ENCODE data around the gene PCDH1.
"Not testable (repeated sequence)": the region's sequence is repeated elsewhere in the genome, so short reads cannot be mapped to it uniquely, and the experiment has no call there.

The PCDH1 gene

GRCh38 chr5:141902015-141902814, 24.0 kb upstream of the PCDH1 start:
- H3K27me3 ChIP-seq (ENCODE audit: control insufficient read depth, insufficient read depth, low read length), result no peaks in the 10 kb centered on the region

GRCh38 chr5:141898448-141899049, 20.3 kb upstream of the PCDH1 start:
- no peak for DNase-seq (ENCODE audit: low read depth, low spot score)
- no peaks in the 10 kb centered on the region for H3K27me3 ChIP-seq (ENCODE audit: control insufficient read depth, insufficient read depth, low read length)
- H3K36me3 ChIP-seq (ENCODE audit: control insufficient read depth, insufficient read depth, low read length), result no peaks in the 10 kb centered on the region
- no peak overlapping the region for H3K4me3 ChIP-seq (ENCODE audit: low read length)
- no peaks in the 10 kb centered on the region for H3K9me3 ChIP-seq (ENCODE audit: control insufficient read depth, insufficient read depth, low read length)
- no CpG with 5 or more reads among the region's 2 CpGs for WGBS (ENCODE audit: insufficient coverage, insufficient read length)
- H3K4me1 ChIP-seq (ENCODE audit: control insufficient read depth, insufficient read depth, low read length), result no peaks in the 10 kb centered on the region
- no peak overlapping the region for H3K27ac ChIP-seq (ENCODE audit: low read length)

More at GRCh38 chr5:141902015-141902814, 24.0 kb upstream of the PCDH1 start:
- Histone ChIP-seq H3K9me3 (ENCODE audit: control insufficient read depth, insufficient read depth, low read length) (no peaks in the 10 kb centered on the region), H3K27ac (ENCODE audit: low read length) (no peak overlapping the region), H3K4me1 (ENCODE audit: control insufficient read depth, insufficient read depth, low read length) (no peaks in the 10 kb centered on the region), H3K36me3 (ENCODE audit: control insufficient read depth, insufficient read depth, low read length) (no peaks in the 10 kb centered on the region), H3K4me3 (ENCODE audit: low read length) (no peak overlapping the region)
- no CpG with 5 or more reads among the region's 5 CpGs for WGBS (ENCODE audit: insufficient coverage, insufficient read length)
- DNase-seq (ENCODE audit: low read depth, low spot score), result no peak

- no peak overlapping the region for H3K4me3 ChIP-seq (ENCODE audit: low read length)
- H3K27ac ChIP-seq (ENCODE audit: low read length), result no peak overlapping the region
- no peaks in the 10 kb centered on the region for H3K36me3 ChIP-seq (ENCODE audit: control insufficient read depth, insufficient read depth, low read length)
- no CpG with 5 or more reads among the region's 4 CpGs for WGBS (ENCODE audit: insufficient coverage, insufficient read length)
- DNase-seq (ENCODE audit: low read depth, low spot score), result no peak
- no peaks in the 10 kb centered on the region for H3K27me3 ChIP-seq (ENCODE audit: control insufficient read depth, insufficient read depth, low read length)
- no peaks in the 10 kb centered on the region for H3K4me1 ChIP-seq (ENCODE audit: control insufficient read depth, insufficient read depth, low read length)
- no peaks in the 10 kb centered on the region for H3K9me3 ChIP-seq (ENCODE audit: control insufficient read depth, insufficient read depth, low read length)
Observed at GRCh38 chr5:141897425-141897824, 19.2 kb upstream of the PCDH1 start.

GRCh38 chr5:141890429-141890828, 12.2 kb upstream of the PCDH1 start:
- H3K27me3 ChIP-seq (ENCODE audit: control insufficient read depth, insufficient read depth, low read length); DNase-seq (ENCODE audit: low read depth, low spot score); H3K4me3 ChIP-seq (ENCODE audit: low read length); H3K27ac ChIP-seq (ENCODE audit: low read length); H3K4me1 ChIP-seq (ENCODE audit: control insufficient read depth, insufficient read depth, low read length); H3K36me3 ChIP-seq (ENCODE audit: control insufficient read depth, insufficient read depth, low read length); H3K9me3 ChIP-seq (ENCODE audit: control insufficient read depth, insufficient read depth, low read length): not testable (repeated sequence)
- WGBS (ENCODE audit: insufficient coverage, insufficient read length), result no CpG with 5 or more reads among the region's 2 CpGs

- no CpG with 5 or more reads among the region's 3 CpGs for WGBS (ENCODE audit: insufficient coverage, insufficient read length)
- Histone ChIP-seq H3K9me3 (ENCODE audit: control insufficient read depth, insufficient read depth, low read length) (no peaks in the 10 kb centered on the region), H3K4me1 (ENCODE audit: control insufficient read depth, insufficient read depth, low read length) (no peaks in the 10 kb centered on the region), H3K36me3 (ENCODE audit: control insufficient read depth, insufficient read depth, low read length) (no peaks in the 10 kb centered on the region), H3K27ac (ENCODE audit: low read length) (no peak overlapping the region), H3K27me3 (ENCODE audit: control insufficient read depth, insufficient read depth, low read length) (no peaks in the 10 kb centered on the region), H3K4me3 (ENCODE audit: low read length) (no peak overlapping the region)
- DNase-seq (ENCODE audit: low read depth, low spot score), result no peak
Observed at GRCh38 chr5:141889282-141889871, 11.2 kb upstream of the PCDH1 start.

- DNase-seq (ENCODE audit: low read depth, low spot score), result no peak
- no CpG with 5 or more reads among the region's 8 CpGs for whole genome bisulfite sequencing (ENCODE audit: insufficient coverage, insufficient read length)
- Histone ChIP-seq H3K27me3 (ENCODE audit: control insufficient read depth, insufficient read depth, low read length) (no peaks in the 10 kb centered on the region), H3K4me3 (ENCODE audit: low read length) (no peak overlapping the region), H3K36me3 (ENCODE audit: control insufficient read depth, insufficient read depth, low read length) (no peaks in the 10 kb centered on the region), H3K4me1 (ENCODE audit: control insufficient read depth, insufficient read depth, low read length) (peaks cover 15% of the 10 kb centered on the region), H3K9me3 (ENCODE audit: control insufficient read depth, insufficient read depth, low read length) (no peaks in the 10 kb centered on the region), H3K27ac (ENCODE audit: low read length) (no peak overlapping the region)
Observed at GRCh38 chr5:141883892-141884318, 5.7 kb upstream of the PCDH1 start.

- Histone ChIP-seq H3K9me3 (ENCODE audit: control insufficient read depth, insufficient read depth, low read length) (no peaks in the 10 kb centered on the region), H3K4me1 (ENCODE audit: control insufficient read depth, insufficient read depth, low read length) (peaks cover 15% of the 10 kb centered on the region), H3K4me3 (ENCODE audit: low read length) (peak overlapping the region; percentile 22; the same call in 1 of the 2 replicates), H3K27me3 (ENCODE audit: control insufficient read depth, insufficient read depth, low read length) (no peaks in the 10 kb centered on the region), H3K27ac (ENCODE audit: low read length) (no peak overlapping the region), H3K36me3 (ENCODE audit: control insufficient read depth, insufficient read depth, low read length) (no peaks in the 10 kb centered on the region)
- no peak for DNase-seq (ENCODE audit: low read depth, low spot score)
- WGBS (ENCODE audit: insufficient coverage, insufficient read length), result no CpG with 5 or more reads among the region's 35 CpGs
Observed at GRCh38 chr5:141883184-141883891, 5.1 kb upstream of the PCDH1 start.

- peak overlapping the region; percentile 22; the same call in 1 of the 2 replicates for H3K4me3 ChIP-seq (ENCODE audit: low read length)
- no CpG with 5 or more reads among the region's 13 CpGs for WGBS (ENCODE audit: insufficient coverage, insufficient read length)
- H3K27me3 ChIP-seq (ENCODE audit: control insufficient read depth, insufficient read depth, low read length), result no peaks in the 10 kb centered on the region
- no peaks in the 10 kb centered on the region for H3K9me3 ChIP-seq (ENCODE audit: control insufficient read depth, insufficient read depth, low read length)
- no peaks in the 10 kb centered on the region for H3K36me3 ChIP-seq (ENCODE audit: control insufficient read depth, insufficient read depth, low read length)
- DNase-seq (ENCODE audit: low read depth, low spot score), result no peak
- H3K4me1 ChIP-seq (ENCODE audit: control insufficient read depth, insufficient read depth, low read length), result peaks cover 15% of the 10 kb centered on the region
- no peak overlapping the region for H3K27ac ChIP-seq (ENCODE audit: low read length)
Observed at GRCh38 chr5:141882594-141883183, 4.5 kb upstream of the PCDH1 start.

GRCh38 chr5:141881886-141882285, 3.7 kb upstream of the PCDH1 start:
- Histone ChIP-seq H3K27ac (ENCODE audit: low read length) (no peak overlapping the region), H3K36me3 (ENCODE audit: control insufficient read depth, insufficient read depth, low read length) (no peaks in the 10 kb centered on the region), H3K27me3 (ENCODE audit: control insufficient read depth, insufficient read depth, low read length) (no peaks in the 10 kb centered on the region), H3K4me1 (ENCODE audit: control insufficient read depth, insufficient read depth, low read length) (peaks cover 17% of the 10 kb centered on the region), H3K4me3 (ENCODE audit: low read length) (no peak overlapping the region), H3K9me3 (ENCODE audit: control insufficient read depth, insufficient read depth, low read length) (no peaks in the 10 kb centered on the region)
- no CpG with 5 or more reads among the region's 4 CpGs for WGBS (ENCODE audit: insufficient coverage, insufficient read length)
- DNase-seq (ENCODE audit: low read depth, low spot score), result no peak
